ENCODE data around the gene S100A9.

GRCh38 chr1:153345187-153346076, 12.2 kb upstream of the S100A9 start:
- TF ChIP-seq TSHZ2 (CRISPR knock-in tag; IDR thresholded peaks at IDR 0.05) (no peak), ZFP3 (CRISPR knock-in tag; IDR thresholded peaks at IDR 0.05) (no peak), CREB5 (CRISPR knock-in tag; IDR thresholded peaks at IDR 0.05; ENCODE audit: low read depth) (no peak), PATZ1 (CRISPR knock-in tag; IDR thresholded peaks at IDR 0.05; ENCODE audit: borderline replicate concordance) (no peak), TCF4 (CRISPR knock-in tag; IDR thresholded peaks at IDR 0.05; ENCODE audit: borderline replicate concordance) (no peak), GLIS3 (CRISPR knock-in tag; IDR thresholded peaks at IDR 0.05) (no peak), ARNTL (CRISPR knock-in tag; IDR thresholded peaks at IDR 0.05; ENCODE audit: borderline replicate concordance, low read depth) (no peak), ZNF70 (CRISPR knock-in tag; IDR thresholded peaks at IDR 0.05) (no peak), OSR1 (CRISPR knock-in tag; IDR thresholded peaks at IDR 0.05) (no peak), ZNF565 (CRISPR knock-in tag; conservative IDR thresholded peaks at IDR 0.05; ENCODE audit: low read depth) (no peak), RARB (CRISPR knock-in tag; IDR thresholded peaks at IDR 0.05) (no peak), ZFP30 (CRISPR knock-in tag; IDR thresholded peaks at IDR 0.05) (no peak)

All from SK-N-SH treated with all-trans-retinoic acid at 6 μM for 48 hours (cell line).